Measurements from ENCODE around the gene SMG6. TPM values are rescaled to one million over a fixed set of nuclear protein-coding genes. Genes with fewer than 3 reads are reported as not detected.

The SMG6 gene
- total and polyA plus RNA-seq, 2 experiments from 2014 or later, result 11.9 to 19.9 TPM

- H3K27me3 ChIP-seq, result no peaks in the 10 kb centered on the region
- no peak overlapping the region for H3K4me3 ChIP-seq
- no peaks in the 10 kb centered on the region for H4K20me1 ChIP-seq (ENCODE audit: insufficient read depth, poor library complexity, severe bottlenecking)
- H3K9me2 ChIP-seq (replicated peaks; ENCODE audit: insufficient read depth), result no peaks in the 10 kb centered on the region
- H3K79me2 ChIP-seq, result peaks cover 9% of the 10 kb centered on the region
- no peaks in the 10 kb centered on the region for H3K36me3 ChIP-seq (replicated peaks; ENCODE audit: insufficient read depth, low read depth)
- H2AFZ ChIP-seq, result no peak overlapping the region
- H3K9me3 ChIP-seq (ENCODE audit: low read depth), result no peaks in the 10 kb centered on the region
- DNase-seq (ENCODE audit: low spot score), result no peak
- no peak overlapping the region for H3K4me2 ChIP-seq
- TF ChIP-seq EZH2 (IDR thresholded peaks at IDR 0.05; ENCODE audit: borderline replicate concordance) (no peak), EZH2phosphoT487 (IDR thresholded peaks at IDR 0.05; ENCODE audit: low read depth, severe bottlenecking, unreplicated experiment) (no peak), CTCF (IDR thresholded peaks at IDR 0.05; ENCODE audit: poor library complexity) (no peak)
- 76% methylated on average over 11 of the region's 11 CpGs for WGBS (ENCODE audit: low lambda C conversion rate, missing lambda C conversion rate)
- H3K4me1 ChIP-seq (ENCODE audit: insufficient read depth), result peaks cover 4% of the 10 kb centered on the region
- H3K27ac ChIP-seq, result no peak overlapping the region
These were observed 197.2 kb downstream of the SMG6 start for GRCh38 chr17:2106308-2106955.

- Histone ChIP-seq H3K27ac (no peak overlapping the region), H3K9me3 (ENCODE audit: low read depth) (no peaks in the 10 kb centered on the region), H4K20me1 (ENCODE audit: insufficient read depth, poor library complexity, severe bottlenecking) (no peaks in the 10 kb centered on the region), H3K4me2 (no peak overlapping the region), H3K9me2 (replicated peaks; ENCODE audit: insufficient read depth) (no peaks in the 10 kb centered on the region), H3K27me3 (no peaks in the 10 kb centered on the region), H2AFZ (no peak overlapping the region), H3K36me3 (replicated peaks; ENCODE audit: insufficient read depth, low read depth) (no peaks in the 10 kb centered on the region), H3K4me1 (ENCODE audit: insufficient read depth) (no peaks in the 10 kb centered on the region), H3K79me2 (peaks cover 9% of the 10 kb centered on the region), H3K4me3 (no peak overlapping the region)
- 86% methylated on average over 1 of the region's 1 CpG for WGBS (ENCODE audit: low lambda C conversion rate, missing lambda C conversion rate)
- no peak for TF ChIP-seq CTCF (IDR thresholded peaks at IDR 0.05; ENCODE audit: poor library complexity)
- no peak for TF ChIP-seq EZH2phosphoT487 (IDR thresholded peaks at IDR 0.05; ENCODE audit: low read depth, severe bottlenecking, unreplicated experiment)
- no peak for TF ChIP-seq EZH2 (IDR thresholded peaks at IDR 0.05; ENCODE audit: borderline replicate concordance)
- no peak for DNase-seq (ENCODE audit: low spot score)
These were observed 197.9 kb downstream of the SMG6 start for GRCh38 chr17:2105663-2106062.

GRCh38 chr17:2102931-2103809 is 200.4 kb downstream of the SMG6 start:
- H3K27me3 ChIP-seq, result no peaks in the 10 kb centered on the region
- H2AFZ ChIP-seq, result no peak overlapping the region
- TF ChIP-seq EZH2 (IDR thresholded peaks at IDR 0.05; ENCODE audit: borderline replicate concordance), result no peak
- no peak for TF ChIP-seq CTCF (IDR thresholded peaks at IDR 0.05; ENCODE audit: poor library complexity)
- no peak for TF ChIP-seq EZH2phosphoT487 (IDR thresholded peaks at IDR 0.05; ENCODE audit: low read depth, severe bottlenecking, unreplicated experiment)
- no peak for DNase-seq (ENCODE audit: low spot score)
- 88% methylated on average over 9 of the region's 9 CpGs for WGBS (ENCODE audit: low lambda C conversion rate, missing lambda C conversion rate)
- no peaks in the 10 kb centered on the region for H3K36me3 ChIP-seq (replicated peaks; ENCODE audit: insufficient read depth, low read depth)
- no peak overlapping the region for H3K4me3 ChIP-seq
- no peak overlapping the region for H3K4me2 ChIP-seq
- no peaks in the 10 kb centered on the region for H3K9me3 ChIP-seq (ENCODE audit: low read depth)
- peaks cover 2% of the 10 kb centered on the region for H3K79me2 ChIP-seq
- H3K27ac ChIP-seq, result no peak overlapping the region
- no peaks in the 10 kb centered on the region for H3K9me2 ChIP-seq (replicated peaks; ENCODE audit: insufficient read depth)
- H3K4me1 ChIP-seq (ENCODE audit: insufficient read depth), result no peaks in the 10 kb centered on the region
- H4K20me1 ChIP-seq (ENCODE audit: insufficient read depth, poor library complexity, severe bottlenecking), result no peaks in the 10 kb centered on the region

Measured in hepatocyte (in vitro differentiated cells).